IMR-90 (cell line): ENCODE results near the gene ADGRA1. TPM values are rescaled to one million over a fixed set of nuclear protein-coding genes. Genes with fewer than 3 reads are reported as not detected.
A peak's percentile ranks its signal among the peaks of the same experiment; 100 is the strongest.

Experiments
- ATAC-seq: fragments of 200-7000 bp; cut with Tn5 transposase; 2 replicates; pipeline ENCODE4 v1.9.1; 2020; ENCODE audit warnings: low read depth, mild to moderate bottlenecking, moderate library complexity
- BruUV-seq: library from RNA; stranded (reverse); fragments of 400-500 nt; replicated peaks from 2 replicates; lab custom pipeline; 2021; lab: Mats Ljungman, UMichigan
- CTCF ChIA-PET: fragments of 300-600 bp; formaldehyde crosslinking; extraction: SDS; loops from one replicate; lab custom pipeline; 2021; ENCODE audit warnings: antibody characterized with exemption; lab: Yijun Ruan, JAX
- POLR2A ChIA-PET: fragments of 300-600 bp; sonication (Branson Sonifier 250); formaldehyde crosslinking; loops from one replicate; lab custom pipeline; 2022; ENCODE audit warnings: antibody characterized with exemption; ENCODE audit not compliant: unreplicated experiment; lab: Charles Lee
- DNase-seq: peaks from one replicate; pipeline ENCODE4 v3.0.0; 2013
- H2AFZ ChIP-seq: replicated peaks from 2 replicates; pipeline ENCODE3; 2013; ENCODE audit warnings: low read length, mild to moderate bottlenecking; ENCODE audit not compliant: poor library complexity
- H2AK5ac ChIP-seq: 2 replicates; pipeline ENCODE4 v1.6.1; 2013; ENCODE audit warnings: low read depth, low read length, inconsistent platforms
- H2AK9ac ChIP-seq: replicated peaks from 2 replicates; pipeline ENCODE3; 2013; ENCODE audit warnings: mild to moderate bottlenecking, low read depth, low read length, moderate library complexity; ENCODE audit not compliant: poor library complexity
- H2BK120ac ChIP-seq: 2 replicates; pipeline ENCODE4 v1.6.1; 2013; ENCODE audit warnings: low read depth, low read length, inconsistent platforms
- H2BK15ac ChIP-seq: 3 replicates; pipeline ENCODE4 v1.6.1; 2013; ENCODE audit warnings: low read depth, low read length, inconsistent platforms
- H2BK20ac ChIP-seq: 2 replicates; pipeline ENCODE4 v1.6.1; 2013; ENCODE audit warnings: low read depth, mild to moderate bottlenecking, inconsistent platforms, low read length, moderate library complexity
- H2BK5ac ChIP-seq: 2 replicates; pipeline ENCODE4 v1.6.1; 2013; ENCODE audit warnings: mild to moderate bottlenecking, low read depth, low read length, inconsistent platforms; ENCODE audit not compliant: poor library complexity, severe bottlenecking
- H3K14ac ChIP-seq: replicated peaks from 2 replicates; pipeline ENCODE4 v1.6.1; 2013; ENCODE audit warnings: low read depth, low read length, inconsistent platforms
- H3K18ac ChIP-seq: 2 replicates; pipeline ENCODE4 v1.6.1; 2013; ENCODE audit warnings: low read depth, low read length, control low read depth
- H3K23ac ChIP-seq: 2 replicates; pipeline ENCODE4 v1.6.1; 2013; ENCODE audit warnings: low read depth, low read length, inconsistent platforms
- H3K27ac ChIP-seq: 2 replicates; pipeline ENCODE4 v1.5.1; 2013; ENCODE audit warnings: mild to moderate bottlenecking, control low read depth, low read length; ENCODE audit not compliant: insufficient read depth
- H3K27me3 ChIP-seq: 2 replicates; pipeline ENCODE4 v1.6.1; 2013; ENCODE audit warnings: low read length; ENCODE audit not compliant: control insufficient read depth, insufficient read depth
- H3K36me3 ChIP-seq: 2 replicates; pipeline ENCODE4 v1.6.1; 2013; ENCODE audit warnings: low read length, mixed read lengths; ENCODE audit not compliant: control insufficient read depth, insufficient read depth
- H3K4ac ChIP-seq: 2 replicates; pipeline ENCODE4 v1.6.1; 2013; ENCODE audit warnings: low read depth, low read length, inconsistent platforms
- H3K4me1 ChIP-seq: 2 replicates; pipeline ENCODE4 v1.6.1; 2013; ENCODE audit warnings: low read length, mixed read lengths; ENCODE audit not compliant: control insufficient read depth, insufficient read depth
- H3K4me2 ChIP-seq: 2 replicates; pipeline ENCODE4 v1.6.1; 2013; ENCODE audit warnings: low read depth, mild to moderate bottlenecking, control low read depth, low read length, moderate library complexity
- H3K4me3 ChIP-seq: 2 replicates; pipeline ENCODE4 v1.5.1; 2013; ENCODE audit warnings: low read depth, mild to moderate bottlenecking, control low read depth, low read length, moderate library complexity; ENCODE audit not compliant: insufficient read depth
- H3K56ac ChIP-seq: 2 replicates; pipeline ENCODE4 v1.6.1; 2013; ENCODE audit warnings: low read length, inconsistent platforms; ENCODE audit not compliant: insufficient read depth; ENCODE audit errors: extremely low read depth
- H3K79me1 ChIP-seq, 2 experiments: 2 replicates each; pipeline ENCODE4 v1.6.1; 2013; ENCODE audit warnings: low read length in 2 of 2, inconsistent platforms in 1 of 2, low read depth in 1 of 2
- H3K9ac ChIP-seq: 2 replicates; pipeline ENCODE4 v1.6.1; 2013; ENCODE audit warnings: low read depth, low read length, control low read depth
- H3K9me1 ChIP-seq: 2 replicates; pipeline ENCODE4 v1.6.1; 2013; ENCODE audit warnings: low read length, inconsistent platforms; ENCODE audit not compliant: insufficient read depth
- H3K9me3 ChIP-seq: 2 replicates; pipeline ENCODE4 v1.6.1; 2013; ENCODE audit warnings: low read length; ENCODE audit not compliant: control insufficient read depth, insufficient read depth
- H4K20me1 ChIP-seq: 2 replicates; pipeline ENCODE4 v1.6.1; 2013; ENCODE audit warnings: low read length, inconsistent platforms; ENCODE audit not compliant: insufficient read depth
- H4K5ac ChIP-seq: 2 replicates; pipeline ENCODE4 v1.6.1; 2013; ENCODE audit warnings: mild to moderate bottlenecking, low read depth, low read length, control low read depth
- H4K8ac ChIP-seq, 2 experiments: 2 replicates each; pipeline ENCODE4 v1.6.1; 2013; ENCODE audit warnings: low read depth in 2 of 2, low read length in 2 of 2, control low read depth in 1 of 2, inconsistent platforms in 1 of 2
- H4K91ac ChIP-seq: 2 replicates; pipeline ENCODE4 v1.6.1; 2013; ENCODE audit warnings: low read depth, low read length, inconsistent platforms; ENCODE audit not compliant: insufficient read depth
- BHLHE40 ChIP-seq: fragments of 150-350 bp; IDR thresholded peaks from 2 replicates; pipeline ENCODE4 v1.6.1; 2016; ENCODE audit warnings: mild to moderate bottlenecking, low read depth, low read length
- CHD1 ChIP-seq: IDR thresholded peaks from 2 replicates; pipeline ENCODE4 v1.6.1; 2012; ENCODE audit warnings: low read depth, low read length, improper control_type of control experiment
- MAFK ChIP-seq: IDR thresholded peaks from 2 replicates; pipeline ENCODE4 v1.6.1; 2012; ENCODE audit warnings: low read depth, low read length, improper control_type of control experiment
- MAZ ChIP-seq: IDR thresholded peaks from 2 replicates; pipeline ENCODE4 v1.6.1; 2012; ENCODE audit warnings: low read depth, mild to moderate bottlenecking, low read length, improper control_type of control experiment, moderate library complexity, borderline replicate concordance
- RFX5 ChIP-seq: IDR thresholded peaks from 2 replicates; pipeline ENCODE4 v1.8.0; 2012; ENCODE audit warnings: low read depth, mild to moderate bottlenecking, low read length, moderate library complexity
- SMC3 ChIP-seq: fragments of 150-350 bp; IDR thresholded peaks from 2 replicates; pipeline ENCODE4 v1.6.1; 2016; ENCODE audit warnings: low read depth, mild to moderate bottlenecking, antibody characterized with exemption, low read length, moderate library complexity
- WGBS, 2 experiments: methylation state at CpG; one replicate each; pipeline versions ENCODE4 v1.1.5 to v1.1.7; 2013; ENCODE audit warnings: missing lambda C conversion rate in 2 of 2; ENCODE audit not compliant: insufficient read length in 1 of 2; ENCODE audit errors: extremely low coverage in 2 of 2; 5-methylcytosine and 5-hydroxymethylcytosine counted together
- dilution Hi-C: fragments of 300-500 bp; cut with HindIII; formaldehyde crosslinking; loops from one replicate; pipeline ENCODE4 v1.14.3; 2018; ENCODE audit warnings: low sequenced_read_pairs; ENCODE audit not compliant: unreplicated experiment
- in situ Hi-C: fragments of 300-500 bp; cut with MboI; formaldehyde crosslinking; loops from 3 replicates; pipeline ENCODE4 v1.14.3; 2019; ENCODE audit warnings: low sequenced_read_pairs, inconsistent platforms, mixed read lengths
- intact Hi-C: fragments of 100-400 bp; cut with micrococcal nuclease; formaldehyde crosslinking; loops from 2 replicates; pipeline ENCODE4 v1.10.0; 2022
- polyA plus RNA-seq, 3 experiments: library from polyadenylated mRNA; depleted of rRNA; stranded (reverse); fragments of >200 nt; gene quantifications; 2 replicates each; pipeline ENCODE4 v1.2.3, GENCODE V29; 2012; ENCODE audit warnings: low replicate concordance in 1 of 3
- total RNA-seq: library from RNA; depleted of rRNA; stranded (reverse); fragments of >200 nt; gene quantifications from 2 replicates; pipeline ENCODE4 v1.2.3, GENCODE V29; 2012
- TF ChIP-seq, protein P1 (sequence below): conservative IDR thresholded peaks from 2 replicates; pipeline ENCODE4 v1.5.1; 2012; ENCODE audit warnings: mild to moderate bottlenecking, low read depth, low read length, improper control_type of control experiment
- TF ChIP-seq, protein P2 (sequence below): fragments of 150-350 bp; IDR thresholded peaks from 2 replicates; pipeline ENCODE4 v1.6.1; 2016; ENCODE audit warnings: low read depth, mild to moderate bottlenecking, low read length, moderate library complexity, borderline replicate concordance

The ADGRA1 gene
- total and polyA plus RNA-seq, 2 of the 4 experiments (the other 2 are of a cell fraction), result not detected

DNA sequence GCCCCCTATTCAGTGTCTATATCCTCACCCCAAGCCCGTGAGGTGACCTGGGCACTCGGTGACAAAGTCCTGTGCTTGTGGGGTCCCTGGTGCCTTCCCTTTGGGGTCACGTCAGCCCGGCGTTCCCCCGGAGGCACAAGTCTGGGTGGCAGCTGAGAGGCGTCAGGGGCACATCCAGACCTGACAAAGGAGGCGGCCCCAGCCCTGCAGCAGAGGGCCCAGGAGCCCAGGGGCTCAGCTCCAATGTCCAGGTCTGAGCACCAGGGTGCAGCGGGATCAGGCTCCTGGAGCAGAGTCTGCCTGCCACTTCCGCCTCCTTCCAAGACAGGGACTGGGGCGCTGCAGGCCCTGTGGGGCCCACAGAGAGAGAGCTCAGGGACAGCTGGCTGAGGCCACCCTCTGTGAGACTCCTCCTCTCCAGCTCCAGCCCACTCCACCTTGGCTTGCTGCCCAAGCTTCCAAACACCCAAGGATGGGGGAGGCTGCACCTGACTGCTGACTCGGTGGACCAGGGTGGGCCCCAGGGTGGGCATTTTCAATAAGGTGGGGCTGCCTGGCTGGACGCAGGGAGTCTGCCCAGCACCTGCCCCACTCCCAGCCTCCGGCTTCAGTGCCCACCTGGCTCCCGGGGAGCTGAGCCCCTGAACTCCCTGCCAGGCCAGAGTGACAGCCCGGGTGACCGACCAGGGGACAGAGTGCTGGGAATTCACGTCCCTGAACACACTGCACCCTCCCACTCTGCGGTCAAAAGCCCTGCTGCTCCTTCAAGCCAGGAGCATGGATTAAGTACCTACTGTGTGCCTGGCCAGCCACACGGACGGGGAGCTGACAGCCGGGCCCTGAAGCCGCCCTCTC is 71.3 kb downstream of the ADGRA1 start:
- H3K14ac ChIP-seq, result no peak overlapping the region
- H3K23ac ChIP-seq, result no peak overlapping the region
- H2BK120ac ChIP-seq, result no peak overlapping the region
- H2AK5ac ChIP-seq, result no peak overlapping the region; the same call in 1 of the 2 replicates
- H3K4me3 ChIP-seq, result no peak overlapping the region
- in situ Hi-C loops, result no loop called here
- no peak for TF ChIP-seq BHLHE40
- no peak for TF ChIP-seq RFX5
- TF ChIP-seq MAZ, result no peak
- TF ChIP-seq MAFK, result no peak
- no peak for TF ChIP-seq SMC3
- TF ChIP-seq, protein P1, sequence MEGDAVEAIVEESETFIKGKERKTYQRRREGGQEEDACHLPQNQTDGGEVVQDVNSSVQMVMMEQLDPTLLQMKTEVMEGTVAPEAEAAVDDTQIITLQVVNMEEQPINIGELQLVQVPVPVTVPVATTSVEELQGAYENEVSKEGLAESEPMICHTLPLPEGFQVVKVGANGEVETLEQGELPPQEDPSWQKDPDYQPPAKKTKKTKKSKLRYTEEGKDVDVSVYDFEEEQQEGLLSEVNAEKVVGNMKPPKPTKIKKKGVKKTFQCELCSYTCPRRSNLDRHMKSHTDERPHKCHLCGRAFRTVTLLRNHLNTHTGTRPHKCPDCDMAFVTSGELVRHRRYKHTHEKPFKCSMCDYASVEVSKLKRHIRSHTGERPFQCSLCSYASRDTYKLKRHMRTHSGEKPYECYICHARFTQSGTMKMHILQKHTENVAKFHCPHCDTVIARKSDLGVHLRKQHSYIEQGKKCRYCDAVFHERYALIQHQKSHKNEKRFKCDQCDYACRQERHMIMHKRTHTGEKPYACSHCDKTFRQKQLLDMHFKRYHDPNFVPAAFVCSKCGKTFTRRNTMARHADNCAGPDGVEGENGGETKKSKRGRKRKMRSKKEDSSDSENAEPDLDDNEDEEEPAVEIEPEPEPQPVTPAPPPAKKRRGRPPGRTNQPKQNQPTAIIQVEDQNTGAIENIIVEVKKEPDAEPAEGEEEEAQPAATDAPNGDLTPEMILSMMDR, result no peak
- TF ChIP-seq, protein P2, sequence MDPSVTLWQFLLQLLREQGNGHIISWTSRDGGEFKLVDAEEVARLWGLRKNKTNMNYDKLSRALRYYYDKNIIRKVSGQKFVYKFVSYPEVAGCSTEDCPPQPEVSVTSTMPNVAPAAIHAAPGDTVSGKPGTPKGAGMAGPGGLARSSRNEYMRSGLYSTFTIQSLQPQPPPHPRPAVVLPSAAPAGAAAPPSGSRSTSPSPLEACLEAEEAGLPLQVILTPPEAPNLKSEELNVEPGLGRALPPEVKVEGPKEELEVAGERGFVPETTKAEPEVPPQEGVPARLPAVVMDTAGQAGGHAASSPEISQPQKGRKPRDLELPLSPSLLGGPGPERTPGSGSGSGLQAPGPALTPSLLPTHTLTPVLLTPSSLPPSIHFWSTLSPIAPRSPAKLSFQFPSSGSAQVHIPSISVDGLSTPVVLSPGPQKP, result no peak
- TF ChIP-seq CHD1, result no peak
- no peak overlapping the region; the same call in 1 of the 2 replicates for H4K91ac ChIP-seq
- H4K20me1 ChIP-seq, result no peaks in the 10 kb centered on the region
- intact Hi-C loops, result no loop called here
- H3K27me3 ChIP-seq, result peaks cover 2% of the 10 kb centered on the region
- no peaks in the 10 kb centered on the region for H3K79me1 ChIP-seq
- H2BK15ac ChIP-seq, result no peak overlapping the region
- no TSS peak for BruUV-seq
- no peak for DNase-seq
- ChIA-PET CTCF (interaction anchor here (0.9 kb wide), 1 partner anchor 16 kb away, joined by 3 read pairs; no protein-coding TSS in a partner anchor), POLR2A (no interaction called here)
- no peak overlapping the region for H3K27ac ChIP-seq
- no peak for ATAC-seq
- H3K4me1 ChIP-seq, result peaks cover 15% of the 10 kb centered on the region; the same call in 1 of the 2 replicates
- H2BK20ac ChIP-seq, result no peak overlapping the region
- H4K5ac ChIP-seq, result no peak overlapping the region
- 47% methylated on average over 5 of the region's 23 CpGs; no CpG with 5 or more reads in 1 of the 2 experiments for WGBS, 2 experiments
- H3K9me1 ChIP-seq, result no peaks in the 10 kb centered on the region
- no peak overlapping the region for H3K18ac ChIP-seq
- no peak overlapping the region for H3K4me2 ChIP-seq
- peak overlapping the region; percentile 39 for H2AFZ ChIP-seq
- dilution Hi-C loops, result no loop called here
- H2AK9ac ChIP-seq, result peak overlapping the region; percentile 37
- H3K9me3 ChIP-seq, result no peaks in the 10 kb centered on the region
- H3K36me3 ChIP-seq, result peaks cover 3% of the 10 kb centered on the region; the same call in 1 of the 2 replicates
- no peak overlapping the region for H3K4ac ChIP-seq
- no peak overlapping the region for H3K9ac ChIP-seq
- H2BK5ac ChIP-seq, result no peak overlapping the region
- H3K56ac ChIP-seq, result no peak overlapping the region
- no peak overlapping the region for H4K8ac ChIP-seq
